CD1c-positive myeloid dendritic cell (primary cell): ENCODE data around the gene OTUD1.

Experiments used
- DNase-seq: peaks from one replicate; pipeline ENCODE4 v3.0.0-alpha.2; 2016; ENCODE audit errors: extremely low spot score

The OTUD1 gene

GRCh38 chr10:23467548-23467947, 28.7 kb downstream of the OTUD1 start:
- DNase-seq = no peak

DNA sequence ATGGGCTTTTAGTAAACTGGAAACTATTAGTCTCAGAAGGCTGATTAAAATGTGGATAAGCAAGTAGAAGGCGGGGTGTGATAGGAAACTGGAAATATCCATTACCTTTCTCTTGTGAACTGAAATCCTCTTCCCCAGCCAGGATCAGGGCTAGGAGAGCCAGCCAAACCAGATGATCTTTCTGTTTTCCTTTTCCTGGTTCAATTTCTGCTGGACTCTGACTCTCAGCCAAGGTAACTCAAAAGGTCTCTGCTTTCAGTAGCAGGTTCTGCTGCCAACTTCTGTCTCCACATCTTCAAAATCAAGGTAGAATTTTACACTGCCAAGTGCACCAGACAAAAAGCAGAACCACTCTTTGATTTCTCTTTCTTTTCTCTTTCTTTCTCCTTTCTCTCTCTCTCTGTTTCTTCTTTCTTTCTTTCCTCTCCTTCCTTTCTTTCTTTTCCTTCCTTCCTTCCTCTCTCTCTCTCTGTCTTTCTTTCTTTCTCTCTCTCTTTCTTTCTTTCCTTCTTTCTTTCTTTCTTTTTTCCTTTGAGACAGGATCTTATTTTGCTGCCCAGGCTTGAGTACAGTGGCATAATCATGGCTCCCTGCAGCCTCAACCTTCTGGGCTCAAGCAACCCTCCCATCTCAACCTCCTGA, 30.8 kb downstream of the OTUD1 start:
- DNase-seq = no peak

GRCh38 chr10:23472181-23472580, 33.3 kb downstream of the OTUD1 start:
- DNase-seq = no peak

DNA sequence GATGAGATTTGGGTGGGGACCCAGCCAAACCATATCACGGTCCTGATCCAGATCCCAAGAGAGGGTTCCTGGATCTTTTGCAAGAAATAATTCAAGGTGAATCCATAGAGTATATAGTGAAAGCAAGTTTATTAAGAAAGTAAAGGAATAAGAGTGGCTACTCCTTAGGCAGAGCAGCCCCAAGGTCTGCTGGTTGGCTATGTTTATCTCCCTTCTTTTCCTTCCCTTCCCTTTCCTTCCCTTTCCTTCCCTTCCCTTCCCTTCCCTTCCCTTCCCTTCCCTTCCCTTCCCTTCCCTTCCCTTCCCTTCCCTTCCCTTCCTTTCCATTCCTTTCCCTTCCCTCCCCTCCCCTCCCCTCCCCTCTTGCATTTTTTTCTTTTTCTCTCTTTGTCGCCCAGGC, 35.2 kb downstream of the OTUD1 start:
- no peak for DNase-seq

DNA sequence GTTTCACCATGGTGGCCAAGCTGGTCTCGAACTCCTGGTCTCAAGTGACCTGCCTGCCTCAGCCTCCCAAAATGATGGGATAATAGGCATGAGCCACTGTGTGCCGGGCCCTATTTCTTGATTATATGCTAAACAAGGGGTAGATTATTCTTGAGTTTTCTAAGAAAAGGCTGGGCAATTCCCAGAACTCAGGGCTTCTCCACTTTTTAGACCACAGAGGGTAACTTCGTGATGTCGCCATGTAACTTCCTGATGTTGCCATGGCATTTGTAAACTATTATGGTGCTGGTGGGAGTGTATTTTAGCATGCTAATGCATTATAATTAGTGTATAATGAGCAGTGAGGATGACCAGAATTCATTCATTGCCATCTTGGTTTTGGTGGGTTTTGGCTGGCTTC, 35.8 kb downstream of the OTUD1 start:
- no peak for DNase-seq

DNA sequence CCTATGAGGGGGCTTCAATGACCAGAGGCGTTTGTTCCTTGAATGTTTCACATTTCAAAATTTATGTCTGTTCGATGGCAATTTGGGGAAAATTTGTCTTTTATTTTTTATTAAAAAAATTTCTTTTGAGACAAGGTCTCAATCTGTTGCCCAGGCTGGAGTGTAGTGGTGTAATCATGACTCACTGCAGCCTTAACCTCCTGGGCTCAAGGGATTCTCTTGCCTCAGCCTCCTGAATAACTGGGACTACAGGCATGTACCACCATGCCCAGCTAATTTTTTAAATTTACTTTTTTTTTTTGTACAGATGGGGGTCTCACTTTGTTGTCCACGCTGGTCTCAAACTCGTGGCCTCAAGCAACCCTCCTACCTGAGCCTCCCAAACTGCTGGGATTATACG, 39.7 kb downstream of the OTUD1 start:
- no peak for DNase-seq

- DNase-seq = no peak
Observed at GRCh38 chr10:23479798-23480473, 41.1 kb downstream of the OTUD1 start.

GRCh38 chr10:23481363-23481961, 42.6 kb downstream of the OTUD1 start:
- no peak for DNase-seq

DNA sequence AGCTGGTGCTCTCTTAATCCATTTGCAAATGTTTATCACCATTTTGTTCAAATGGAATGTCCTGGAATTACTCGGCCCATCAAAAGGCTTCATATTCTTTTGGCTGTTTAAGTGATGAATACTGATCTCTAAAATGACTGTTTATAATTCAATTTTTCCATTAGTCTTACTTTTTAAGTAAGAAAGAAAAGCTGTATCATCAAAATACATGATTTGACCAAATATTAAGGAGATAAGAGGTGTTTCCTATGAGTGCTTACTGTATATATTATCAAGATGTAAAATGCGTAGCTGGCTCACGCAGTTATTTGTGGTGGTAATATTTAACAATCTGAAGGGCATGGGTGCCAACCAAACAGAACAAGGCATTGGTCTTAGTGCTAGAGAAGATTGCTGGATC, 51.2 kb downstream of the OTUD1 start:
- no peak for DNase-seq
